Measurements from ENCODE around the gene CORO2A. TPM values are rescaled to one million over a fixed set of nuclear protein-coding genes. Genes with fewer than 3 reads are reported as not detected.

The CORO2A gene
- total and polyA plus RNA-seq, 8 donors = 2.8 to 26.7 (median 10.7) TPM

DNA sequence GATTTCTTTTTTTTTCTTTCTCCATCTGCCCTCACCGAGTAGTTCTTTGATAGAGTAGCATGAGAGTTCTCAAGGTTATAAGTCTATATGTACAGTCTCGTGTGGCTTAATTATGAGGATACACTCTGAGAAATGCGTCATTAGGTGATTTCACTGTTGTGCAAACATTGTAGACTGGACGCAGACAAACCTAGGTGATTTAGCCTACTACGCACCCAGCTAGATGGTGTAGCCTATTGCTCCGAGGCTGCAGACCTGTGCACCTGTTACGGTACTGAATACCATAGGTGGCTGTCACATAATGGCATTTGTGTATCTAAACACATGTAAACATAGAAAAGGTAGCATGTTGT, 26.9 kb upstream of the CORO2A start:
- Histone ChIP-seq H3K4me3 (no peak overlapping the region), H3K27me3 (no peaks in the 10 kb centered on the region), H3K9me3 (no peaks in the 10 kb centered on the region), H3K27ac (peak overlapping the region in 4 of 5 donors; percentile 69 to 78 (median 74)), H3K36me3 (peaks cover 0 to 66% (median 46%) of the 10 kb centered on the region in 4 donors), H3K4me1 (peaks cover 13 to 29% (median 24%) of the 10 kb centered on the region in 4 donors)
- WGBS, 5 donors = 40 to 71% (median 43%) methylated on average over 7 of the region's 7 CpGs
- DNase-seq = peak in 1 of 2 donors; percentile 70
- intact Hi-C loops (cut with DNase I; ENCODE audit: low total_unique reads) = no loop called here
- TF ChIP-seq, protein P1, sequence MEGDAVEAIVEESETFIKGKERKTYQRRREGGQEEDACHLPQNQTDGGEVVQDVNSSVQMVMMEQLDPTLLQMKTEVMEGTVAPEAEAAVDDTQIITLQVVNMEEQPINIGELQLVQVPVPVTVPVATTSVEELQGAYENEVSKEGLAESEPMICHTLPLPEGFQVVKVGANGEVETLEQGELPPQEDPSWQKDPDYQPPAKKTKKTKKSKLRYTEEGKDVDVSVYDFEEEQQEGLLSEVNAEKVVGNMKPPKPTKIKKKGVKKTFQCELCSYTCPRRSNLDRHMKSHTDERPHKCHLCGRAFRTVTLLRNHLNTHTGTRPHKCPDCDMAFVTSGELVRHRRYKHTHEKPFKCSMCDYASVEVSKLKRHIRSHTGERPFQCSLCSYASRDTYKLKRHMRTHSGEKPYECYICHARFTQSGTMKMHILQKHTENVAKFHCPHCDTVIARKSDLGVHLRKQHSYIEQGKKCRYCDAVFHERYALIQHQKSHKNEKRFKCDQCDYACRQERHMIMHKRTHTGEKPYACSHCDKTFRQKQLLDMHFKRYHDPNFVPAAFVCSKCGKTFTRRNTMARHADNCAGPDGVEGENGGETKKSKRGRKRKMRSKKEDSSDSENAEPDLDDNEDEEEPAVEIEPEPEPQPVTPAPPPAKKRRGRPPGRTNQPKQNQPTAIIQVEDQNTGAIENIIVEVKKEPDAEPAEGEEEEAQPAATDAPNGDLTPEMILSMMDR (IDR thresholded peaks at IDR 0.05) = no peak
- TF ChIP-seq POLR2AphosphoS5 (IDR thresholded peaks at IDR 0.05) = no peak
- no peak for TF ChIP-seq EP300 (IDR thresholded peaks at IDR 0.05)
- TF ChIP-seq POLR2A (IDR thresholded peaks at IDR 0.05) = no peak

DNA sequence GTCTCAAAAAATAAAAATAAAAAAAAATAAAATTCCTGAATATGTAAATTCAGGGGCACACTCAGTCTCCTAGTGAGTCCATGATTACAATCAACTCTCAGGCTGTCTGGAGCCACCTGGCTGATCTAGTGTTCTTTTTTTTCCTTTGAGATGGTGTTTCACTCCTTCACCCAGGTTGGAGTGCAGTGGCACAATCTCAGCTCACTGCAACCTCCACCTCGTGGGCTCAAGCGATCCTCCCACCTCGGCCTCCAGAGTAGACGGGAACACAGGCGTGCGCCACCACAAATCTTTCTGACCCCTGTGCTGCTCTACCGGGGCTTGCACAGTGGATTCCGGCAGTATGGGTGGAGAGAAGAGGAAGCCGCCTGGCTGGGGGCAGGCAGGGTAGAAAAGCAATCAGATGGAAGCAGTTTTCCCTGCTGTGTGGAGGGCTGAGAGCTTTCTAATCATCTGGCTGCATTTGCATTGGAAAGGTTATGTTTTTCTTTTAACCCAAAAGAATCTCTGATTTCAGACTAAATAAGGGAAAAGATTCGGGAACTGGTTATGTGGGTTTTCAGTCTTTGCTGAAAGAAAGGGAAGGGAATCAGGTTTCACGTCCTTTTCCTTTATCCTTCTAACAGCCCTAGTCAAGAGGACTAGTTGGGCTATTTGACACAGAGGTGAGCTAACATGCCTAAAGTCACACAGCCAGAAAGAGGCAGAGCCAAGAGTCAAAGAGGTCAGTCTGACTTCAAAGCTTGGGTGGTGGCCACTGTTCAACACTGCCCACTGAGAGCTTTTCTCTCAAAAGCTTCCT, 26.3 kb upstream of the CORO2A start:
- DNase-seq = peak; percentile 77
- H3K4me3 ChIP-seq = no peak overlapping the region
- TF ChIP-seq POLR2AphosphoS5 (IDR thresholded peaks at IDR 0.05) (no peak), EP300 (IDR thresholded peaks at IDR 0.05) (no peak), POLR2A (IDR thresholded peaks at IDR 0.05) (no peak)
- no peaks in the 10 kb centered on the region for H3K9me3 ChIP-seq
- intact Hi-C loops (cut with DNase I; ENCODE audit: low total_unique reads) = no loop called here
- H3K27ac ChIP-seq = peak overlapping the region; percentile 69 to 79 (median 75)
- no peaks in the 10 kb centered on the region for H3K27me3 ChIP-seq
- 32 to 71% (median 58%) methylated on average over 11 of the region's 11 CpGs for WGBS, 5 donors
- H3K4me1 ChIP-seq = peaks cover 13 to 28% (median 24%) of the 10 kb centered on the region in 4 donors
- H3K36me3 ChIP-seq = peaks cover 0 to 69% (median 49%) of the 10 kb centered on the region in 4 donors

DNA sequence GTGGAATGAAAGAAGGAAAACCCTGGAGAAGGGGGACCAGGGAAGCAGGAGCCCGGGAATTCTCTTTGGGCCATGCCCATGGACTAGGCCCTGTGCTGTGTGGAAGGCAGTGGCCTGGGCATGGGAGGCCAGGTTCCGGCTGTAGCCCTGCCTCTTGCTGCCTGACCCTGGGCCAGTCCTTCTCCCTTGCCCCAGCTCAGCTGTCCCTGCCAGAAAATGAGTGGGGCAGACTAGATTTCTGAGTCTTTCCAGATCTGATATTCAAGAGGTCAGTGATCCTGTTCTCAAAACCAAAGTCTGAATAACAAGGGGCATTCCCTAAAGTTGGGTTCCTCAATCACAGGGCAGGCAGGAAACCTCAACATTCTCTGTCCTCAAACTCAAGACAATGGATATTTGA, 24.8 kb upstream of the CORO2A start:
- Histone ChIP-seq H3K4me3 (no peak overlapping the region), H3K27me3 (no peaks in the 10 kb centered on the region), H3K9me3 (no peaks in the 10 kb centered on the region), H3K36me3 (peaks cover 5 to 79% (median 60%) of the 10 kb centered on the region in 4 donors), H3K4me1 (peaks cover 10 to 13% (median 12%) of the 10 kb centered on the region in 4 donors), H3K27ac (peak overlapping the region; percentile 55 to 78 (median 72))
- DNase-seq = no peak
- WGBS, 5 donors = 74 to 91% (median 77%) methylated on average over 2 of the region's 2 CpGs
- TF ChIP-seq, protein P1 (IDR thresholded peaks at IDR 0.05) = no peak
- TF ChIP-seq POLR2A (IDR thresholded peaks at IDR 0.05) = no peak
- TF ChIP-seq EP300 (IDR thresholded peaks at IDR 0.05) = no peak
- no peak for TF ChIP-seq POLR2AphosphoS5 (IDR thresholded peaks at IDR 0.05)
- intact Hi-C loops (cut with DNase I; ENCODE audit: low total_unique reads) = no loop called here

DNA sequence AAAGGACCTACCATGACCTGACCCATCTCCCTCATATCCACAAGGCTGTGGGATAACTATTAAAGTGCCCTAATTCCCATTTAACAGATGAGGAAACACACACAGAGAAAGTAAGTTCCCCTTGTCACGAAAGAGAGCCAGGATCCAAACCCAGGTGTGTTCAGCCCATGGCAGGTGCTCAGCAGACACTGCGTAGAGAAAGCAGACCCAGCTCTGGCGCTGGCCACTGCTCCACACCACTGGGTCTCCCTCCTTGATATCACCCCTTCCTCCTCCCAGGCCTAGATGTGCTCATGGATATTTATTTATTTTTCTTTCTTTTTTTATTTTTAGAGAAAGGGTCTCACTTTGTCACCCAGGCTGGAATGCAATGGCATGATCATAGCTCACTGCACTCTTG, 24.0 kb upstream of the CORO2A start:
- DNase-seq = no peak
- H3K4me1 ChIP-seq = peaks cover 11 to 17% (median 15%) of the 10 kb centered on the region in 4 donors
- H3K36me3 ChIP-seq = peaks cover 5 to 76% (median 59%) of the 10 kb centered on the region in 4 donors
- peak overlapping the region in 3 of 5 donors; percentile 69 to 78 (median 75) for H3K27ac ChIP-seq
- no peaks in the 10 kb centered on the region for H3K9me3 ChIP-seq
- 88 to 96% (median 95%) methylated on average over 3 of the region's 3 CpGs for WGBS, 5 donors
- intact Hi-C loops (cut with DNase I; ENCODE audit: low total_unique reads) = no loop called here
- H3K27me3 ChIP-seq = no peaks in the 10 kb centered on the region
- TF ChIP-seq, protein P1 (IDR thresholded peaks at IDR 0.05) = no peak
- TF ChIP-seq EP300 (IDR thresholded peaks at IDR 0.05) (no peak), POLR2AphosphoS5 (IDR thresholded peaks at IDR 0.05) (no peak), POLR2A (IDR thresholded peaks at IDR 0.05) (no peak)
- no peak overlapping the region for H3K4me3 ChIP-seq
